Stimulated activated CD8-positive, alpha-beta memory T cell treated with anti-CD3 and anti-CD28 coated beads, Interleukin-4, amount 100 ng/mL, for 1 hour (primary cell): ENCODE results near the gene CNDP2.

Experiments
- DNase-seq, 2 donors: peaks; one replicate each; pipeline ENCODE4 v3.0.0-alpha.2; 2020; ENCODE audit warnings: low read depth in 2 of 2, low spot score in 1 of 2

CNDP2 gene

DNA sequence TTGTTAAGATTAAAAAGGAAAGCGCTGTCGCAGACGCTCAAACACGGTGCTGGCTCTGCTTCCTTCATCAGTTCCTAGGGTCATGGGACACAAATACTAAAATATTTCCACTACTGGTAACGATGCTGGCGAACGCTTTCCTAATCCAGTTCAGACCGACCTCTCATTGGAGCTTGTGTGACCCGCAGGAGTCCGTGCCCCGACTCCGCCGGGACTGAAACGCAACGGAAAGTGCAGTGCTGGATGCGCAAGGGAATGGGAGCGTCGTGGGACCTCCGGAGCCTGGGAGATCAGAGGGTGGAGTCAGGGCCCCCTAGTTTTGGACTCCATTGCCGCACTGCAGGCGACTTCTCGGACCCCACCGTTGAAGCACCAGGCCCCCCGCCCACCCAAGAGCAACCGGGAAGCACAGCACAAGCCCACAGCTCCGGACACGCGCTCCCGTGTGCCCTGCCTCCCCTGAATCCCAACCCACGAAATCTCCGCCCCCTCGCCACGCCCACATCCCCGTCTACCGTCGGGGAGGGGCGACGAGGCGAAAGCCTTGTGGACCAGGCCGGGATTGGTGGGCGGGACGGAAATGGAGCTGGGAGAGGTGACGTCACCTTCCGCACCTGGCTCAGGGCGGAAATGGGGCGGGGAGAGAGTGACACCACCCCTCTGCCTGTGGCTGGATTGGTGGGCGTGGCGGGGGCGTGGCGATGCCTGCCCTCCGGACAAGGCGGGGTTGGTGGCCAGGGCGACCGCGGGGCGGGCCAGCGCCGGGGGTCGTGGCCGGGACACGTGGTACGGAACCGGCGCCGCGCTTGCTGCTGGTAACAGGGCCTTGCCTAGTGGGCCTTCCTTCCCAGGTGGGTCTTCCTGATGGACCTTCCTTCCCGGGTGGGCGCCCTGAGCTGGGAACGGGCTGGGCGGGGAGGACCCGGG is at the start of gene CNDP2:
Gene CNDP2, plus strand, starts transcription at position 783 of the 927 bp plus-strand sequence. CDS start 3,611 bp downstream, outside the sequence.
- peak; percentile 97 to 99 for DNase-seq

- no peak for DNase-seq
These were observed 49.3 kb upstream of the CNDP2 start for GRCh38 chr18:74446631-74447403.

DNA sequence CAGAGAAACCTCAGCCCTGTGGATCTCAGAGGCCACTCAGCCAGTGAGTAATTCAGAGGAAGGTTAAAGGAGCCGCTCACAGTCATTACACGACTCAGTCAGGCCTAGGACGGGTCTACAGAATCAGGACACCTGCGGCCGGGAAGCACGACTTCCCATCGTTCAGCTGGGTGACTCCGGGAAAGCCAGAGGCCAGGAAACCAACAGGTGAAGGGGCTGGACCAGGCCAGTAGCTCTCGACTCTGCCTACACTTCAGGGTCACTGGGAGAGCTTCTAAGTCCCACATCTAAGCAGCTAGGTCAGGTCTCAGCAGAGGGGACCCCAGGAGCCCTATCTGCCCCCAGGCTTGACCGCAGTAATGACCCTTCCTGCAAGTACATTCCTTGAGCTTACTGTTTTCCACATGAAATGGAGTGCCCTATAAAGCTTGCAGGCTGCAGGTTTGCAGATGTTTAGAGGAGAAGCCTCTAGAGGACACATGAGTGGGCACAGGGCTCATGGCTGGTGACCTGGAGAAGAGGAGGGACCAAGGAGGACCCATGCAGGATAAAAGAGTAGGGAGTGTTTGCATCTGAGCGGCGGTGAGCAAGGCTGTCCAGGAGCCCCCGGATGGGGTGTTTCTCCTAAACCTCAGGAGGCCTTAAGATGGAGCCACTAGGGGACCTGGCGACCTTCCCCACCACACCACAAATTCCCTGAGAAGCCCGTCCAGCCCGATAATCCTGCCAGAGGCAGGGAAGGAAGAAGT is 48.6 kb upstream of the CNDP2 start:
- DNase-seq, result no peak

DNA sequence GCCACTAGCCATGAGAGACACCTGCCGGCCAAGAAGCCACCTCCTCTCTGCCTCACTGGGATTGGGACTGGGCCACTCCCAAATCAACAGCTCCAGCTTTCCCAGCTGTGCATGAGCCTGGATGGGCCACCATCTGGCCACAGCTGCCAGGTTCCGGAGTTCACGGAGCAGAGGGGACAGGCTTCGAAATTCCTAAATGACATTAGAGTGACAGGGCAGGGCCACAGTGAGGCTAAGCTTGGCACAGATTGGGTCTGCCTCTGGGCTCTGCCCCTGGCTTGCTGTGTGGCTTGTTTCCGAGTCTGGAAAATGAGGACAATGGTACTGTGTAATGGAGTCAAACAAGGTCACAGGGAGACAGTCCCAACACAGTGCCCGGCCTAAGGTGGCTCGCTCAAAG is 45.5 kb upstream of the CNDP2 start:
- DNase-seq, result no peak

DNA sequence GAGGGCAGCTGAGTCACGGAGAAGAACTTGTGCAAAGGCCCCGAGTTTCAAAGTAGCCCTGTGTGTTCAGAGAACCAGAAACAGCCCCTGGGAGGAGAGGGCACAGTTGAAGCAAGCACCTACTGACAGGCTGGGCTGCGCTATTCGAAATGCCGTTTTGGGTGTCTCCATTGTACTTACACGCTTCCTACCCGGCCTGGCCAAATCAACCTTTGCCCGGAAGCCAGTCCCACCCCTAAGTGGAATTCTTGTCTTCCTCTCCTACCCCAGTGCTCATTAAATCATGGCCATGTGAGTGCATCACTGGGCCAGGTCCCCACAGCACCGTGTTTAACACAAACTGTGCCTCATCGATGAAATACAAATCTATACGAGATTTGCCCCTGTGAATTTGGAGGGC is 45.0 kb upstream of the CNDP2 start:
- no peak for DNase-seq

DNA sequence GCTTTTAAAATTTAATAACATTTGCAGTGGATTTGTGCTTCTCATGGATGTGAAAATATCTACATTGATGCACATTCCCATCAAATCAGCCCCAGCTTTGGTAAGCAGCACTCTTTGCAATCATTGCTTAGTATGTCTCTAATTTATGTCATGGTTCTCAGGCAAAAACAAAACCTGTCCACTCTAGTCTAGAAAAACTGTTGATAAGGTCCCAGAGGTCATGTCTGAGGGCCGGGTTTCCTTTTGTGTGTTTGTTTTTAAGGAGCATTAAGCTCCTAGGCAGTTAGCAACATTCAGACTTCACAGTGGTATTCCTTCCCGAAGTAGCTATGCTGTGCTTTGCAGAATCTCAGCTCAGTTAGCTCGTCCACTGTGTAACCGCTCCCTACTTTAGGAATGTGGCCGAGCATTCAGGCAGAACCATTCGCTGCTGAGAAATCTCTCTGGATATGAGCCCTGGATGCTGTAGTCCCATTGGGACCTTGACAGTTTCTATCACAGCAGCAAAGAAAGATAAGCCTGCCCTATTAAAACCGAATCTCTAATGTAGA is 43.1 kb upstream of the CNDP2 start:
- DNase-seq, result no peak

DNA sequence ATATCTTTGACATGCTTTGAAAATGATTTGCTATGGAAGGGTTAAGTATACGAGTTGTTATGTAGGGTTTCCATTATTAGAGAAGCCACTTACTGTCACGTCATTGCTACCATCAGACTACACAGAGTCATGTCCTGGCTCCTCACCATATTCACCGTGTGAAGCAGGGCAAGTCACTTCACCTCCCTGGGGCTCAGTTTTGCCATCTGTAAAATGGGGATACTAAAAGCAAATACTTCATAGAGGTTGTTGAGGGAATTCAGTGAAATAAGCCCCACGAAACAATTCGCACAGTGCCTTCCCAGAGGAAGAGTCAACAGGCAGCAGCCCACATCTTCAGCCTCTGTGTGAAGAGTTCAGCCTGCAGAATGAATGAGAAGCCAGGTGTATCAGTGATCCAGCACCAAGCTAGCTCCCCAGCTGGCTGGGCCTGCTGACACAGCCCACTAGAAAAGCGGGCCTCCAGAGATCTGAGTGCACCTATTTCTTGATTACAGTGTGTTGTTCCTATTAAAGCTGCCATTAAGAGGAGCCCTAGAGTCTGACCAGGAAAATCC is 42.4 kb upstream of the CNDP2 start:
- DNase-seq, result no peak

DNA sequence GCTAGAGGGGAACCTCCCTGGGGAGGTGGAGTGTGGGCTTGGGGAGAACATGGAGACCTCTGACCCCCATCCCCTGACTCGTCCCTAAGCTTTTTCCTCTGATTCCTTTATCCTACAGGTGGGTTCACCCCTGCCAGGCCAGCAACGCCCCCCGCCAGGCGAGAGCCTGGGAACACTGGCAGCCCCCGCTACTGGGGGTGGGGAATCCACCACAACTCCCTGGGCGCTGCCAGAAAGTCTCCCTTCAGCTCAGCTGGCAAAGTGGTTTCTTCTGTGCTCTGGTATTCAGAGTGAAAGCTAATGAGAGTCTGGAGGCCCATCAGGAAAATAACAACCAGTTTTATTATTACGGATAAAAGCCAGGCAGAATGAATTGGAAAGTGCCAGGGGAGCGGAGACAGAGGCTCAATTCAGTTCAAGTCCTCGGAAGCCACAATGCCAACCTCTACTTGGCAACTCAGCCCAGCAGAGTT is 41.8 kb upstream of the CNDP2 start:
- DNase-seq, result no peak

DNA sequence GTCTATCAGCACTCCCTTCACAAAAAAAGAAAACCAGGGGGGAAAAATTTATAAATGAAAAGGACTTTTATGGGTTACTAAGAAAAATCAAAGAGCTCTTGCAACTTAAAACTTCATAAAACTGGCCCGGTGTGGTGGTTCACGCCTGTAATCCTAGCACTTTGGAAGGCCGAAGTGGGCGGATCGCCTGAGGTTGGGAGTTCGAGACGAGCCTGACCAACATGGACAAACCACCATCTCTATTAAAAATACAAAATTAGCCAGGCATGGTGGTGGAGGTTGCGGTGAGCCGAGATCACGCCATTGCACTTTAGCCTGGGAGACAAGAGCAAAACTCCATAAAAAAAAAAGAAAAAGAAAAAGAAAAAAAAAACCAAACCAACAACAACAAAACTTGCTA is 40.8 kb upstream of the CNDP2 start:
- no peak for DNase-seq

DNA sequence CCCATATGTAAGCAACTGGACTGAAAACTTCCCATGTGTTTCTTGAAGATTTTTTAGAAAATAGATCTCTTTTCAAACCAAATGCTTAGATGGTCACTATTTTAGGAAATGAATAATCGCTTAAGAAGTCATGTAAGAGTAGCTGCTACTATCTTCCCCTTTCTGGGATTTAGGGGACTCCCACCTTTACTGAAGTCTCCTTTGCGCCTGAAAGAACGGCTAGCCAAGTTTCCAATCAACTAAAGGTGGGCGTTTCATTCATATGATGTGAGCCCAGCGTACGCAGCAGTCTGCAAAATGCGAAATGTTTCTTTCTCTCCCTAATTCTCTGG is 40.2 kb upstream of the CNDP2 start:
- DNase-seq, result no peak

GRCh38 chr18:74456349-74457042 is 39.7 kb upstream of the CNDP2 start:
- DNase-seq, result no peak

DNA sequence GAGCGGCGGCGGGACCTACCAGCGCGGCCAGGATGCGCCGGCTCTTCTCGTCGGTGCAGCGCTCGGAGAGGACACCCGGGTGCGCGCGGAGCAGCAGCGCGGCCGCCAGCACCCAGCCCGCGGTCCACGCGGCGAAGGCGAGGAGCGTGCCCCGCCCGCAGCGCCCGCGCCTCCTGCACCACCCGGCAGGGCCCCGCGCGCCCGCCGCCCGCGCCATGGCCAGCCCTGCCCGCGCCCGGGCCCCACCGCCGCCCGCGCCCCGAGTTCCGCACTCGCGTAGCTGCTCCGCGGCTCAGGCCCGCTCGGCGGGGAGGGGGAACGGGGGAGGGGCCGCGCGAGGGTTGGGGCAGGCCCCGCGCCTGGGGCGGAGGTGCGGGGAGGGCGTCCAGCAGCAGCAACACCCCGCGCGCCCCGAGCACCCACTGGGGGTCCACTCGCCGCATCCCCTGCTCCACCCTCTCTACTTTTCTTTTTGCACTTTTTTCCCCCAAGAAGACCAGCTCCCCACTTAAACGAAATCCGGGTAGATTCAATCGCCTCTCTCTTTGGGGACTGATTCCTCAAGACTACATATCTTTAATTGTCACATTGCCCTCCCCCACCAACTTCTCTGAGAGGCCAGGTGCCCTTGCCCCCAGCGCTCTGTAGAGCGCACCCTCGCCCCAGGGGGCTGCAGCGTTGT is 39.0 kb upstream of the CNDP2 start, which contains the start of gene DIPK1C:
Gene DIPK1C, minus strand, starts transcription at position 266 of the 682 bp plus-strand sequence. Its CDS starts 49 bp downstream, at position 217.
- DNase-seq, result no peak

- DNase-seq, result no peak
These were observed 38.3 kb upstream of the CNDP2 start for GRCh38 chr18:74457725-74458421.

GRCh38 chr18:74459889-74460288 is 36.3 kb upstream of the CNDP2 start:
- no peak for DNase-seq

DNA sequence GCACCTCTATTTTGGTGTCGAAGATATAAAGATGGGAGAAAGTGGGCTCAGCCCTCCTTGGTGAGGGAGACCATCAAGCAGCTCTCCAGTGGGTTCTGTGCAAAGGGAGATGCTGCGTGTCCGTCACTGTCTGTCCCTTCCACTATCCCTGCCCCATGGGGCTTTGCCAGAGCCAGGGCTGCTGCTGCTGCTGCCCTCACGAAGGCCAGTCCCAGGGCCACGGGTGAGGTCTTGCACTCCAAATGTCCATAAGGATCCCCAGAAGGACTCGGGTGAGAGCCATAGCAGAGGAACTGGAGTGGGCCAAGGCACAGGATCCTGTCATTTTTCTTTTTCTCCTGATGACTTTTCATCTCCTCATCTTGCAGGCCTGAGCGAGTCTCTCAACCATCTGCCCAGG is 35.3 kb upstream of the CNDP2 start:
- DNase-seq, result no peak

DNA sequence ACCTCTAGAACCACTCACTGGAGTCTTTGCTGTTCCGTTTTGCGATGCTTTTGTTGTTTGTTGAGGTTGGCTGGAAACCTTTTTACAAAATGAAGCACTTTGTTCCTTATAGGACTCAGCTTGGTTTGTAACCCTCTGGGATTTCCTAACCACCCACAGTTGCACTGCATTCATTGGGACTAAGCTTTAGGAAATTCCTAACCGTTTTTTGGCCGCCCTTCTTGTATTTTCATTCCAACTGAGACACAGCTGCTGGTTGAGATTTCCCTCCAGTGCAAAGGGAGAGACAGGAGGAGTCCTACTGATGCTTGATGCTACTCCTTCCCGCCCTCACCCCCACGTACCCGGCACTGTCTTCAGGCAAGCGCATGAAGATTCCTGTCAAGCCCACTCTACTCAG is 32.9 kb upstream of the CNDP2 start:
- DNase-seq, result no peak

DNA sequence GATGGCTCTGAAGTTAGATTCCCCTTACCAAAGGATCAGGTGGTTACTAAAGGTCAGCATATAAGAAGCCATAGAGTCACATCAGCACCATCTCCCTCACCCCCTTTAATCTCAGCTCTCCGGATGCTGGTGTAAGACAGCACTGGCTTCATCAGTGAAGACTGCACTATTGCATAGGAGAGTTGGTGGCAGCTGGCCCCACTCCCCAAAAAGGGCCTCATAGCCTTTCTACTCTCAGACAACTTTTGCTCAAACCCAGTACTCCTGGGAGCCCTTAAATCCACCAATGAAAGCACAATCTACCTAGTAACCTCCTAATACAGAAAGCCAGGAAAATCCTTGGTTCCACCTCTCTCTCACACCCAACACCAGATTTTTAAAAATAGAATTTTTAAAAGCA is 32.2 kb upstream of the CNDP2 start:
- no peak for DNase-seq

DNA sequence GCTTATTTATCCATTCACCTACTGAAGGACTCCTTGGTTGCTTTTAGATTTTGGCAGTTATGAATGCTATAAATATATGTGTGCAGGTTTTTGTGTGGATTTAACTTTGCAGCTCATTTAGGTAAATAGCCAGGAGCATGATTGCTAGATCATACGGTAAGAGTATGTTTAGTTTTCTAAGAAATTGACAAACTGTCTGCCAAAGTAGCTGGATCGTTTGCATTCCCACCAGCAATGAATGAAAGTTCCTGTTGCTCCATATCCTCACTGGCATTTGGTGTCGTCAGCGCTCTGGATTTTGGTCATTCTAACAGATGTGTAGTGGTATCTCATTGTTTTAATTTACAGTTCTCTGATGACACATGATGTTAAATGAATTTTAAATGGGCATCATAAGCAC is 30.4 kb upstream of the CNDP2 start:
- DNase-seq, result no peak

DNA sequence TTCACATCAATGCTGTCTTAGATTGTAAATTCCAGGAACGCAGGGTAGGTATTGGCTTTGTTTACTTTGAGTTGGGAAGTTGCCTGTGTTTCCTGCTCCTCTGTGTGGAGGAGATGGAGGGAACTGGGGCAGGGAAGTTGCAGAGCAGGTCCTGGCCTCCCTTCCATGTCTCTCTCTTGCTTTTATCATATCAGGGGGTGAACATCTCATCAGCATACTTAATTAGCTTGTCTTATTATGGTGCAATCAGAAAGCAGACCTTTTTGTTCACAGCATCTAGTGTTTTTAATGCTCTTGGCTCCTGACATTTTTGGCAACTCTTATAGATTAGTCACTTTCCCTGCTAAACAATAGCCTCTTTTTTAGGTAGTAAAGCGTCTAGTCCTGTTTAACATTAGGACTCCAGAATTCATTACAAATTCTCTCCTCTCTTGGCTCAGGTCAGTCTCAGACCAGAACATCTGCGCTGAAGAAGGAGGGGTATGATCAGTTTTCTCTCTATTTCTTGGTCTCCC is 27.6 kb upstream of the CNDP2 start:
- DNase-seq, result no peak
